BJ (cell line): ENCODE data around the gene S100A5. TPM values are rescaled to one million over a fixed set of nuclear protein-coding genes. Genes with fewer than 3 reads are reported as not detected.

Source experiments
- CTCF ChIA-PET: fragments of 350-600 bp; formaldehyde crosslinking; extraction: SDS; loops from one replicate; lab custom pipeline; 2021; ENCODE audit warnings: antibody characterized with exemption, inconsistent platforms; lab: Yijun Ruan, JAX
- POLR2A ChIA-PET: fragments of 300-600 bp; sonication (Branson Sonifier 250); formaldehyde crosslinking; extraction: SDS; loops from one replicate; lab custom pipeline; 2021; ENCODE audit warnings: antibody characterized with exemption; lab: Charles Lee
- DNase-seq: peaks from one replicate; pipeline ENCODE4 v3.0.0-alpha.2; 2011; ENCODE audit warnings: low read depth
- H3K27me3 ChIP-seq: 2 replicates; pipeline ENCODE4 v1.6.0; 2011; ENCODE audit warnings: low read length; ENCODE audit not compliant: control insufficient read depth, insufficient read depth
- H3K36me3 ChIP-seq: 2 replicates; pipeline ENCODE4 v1.5.1; 2011; ENCODE audit warnings: low read length; ENCODE audit not compliant: control insufficient read depth, insufficient read depth
- H3K4me3 ChIP-seq: 2 replicates; pipeline ENCODE4 v1.5.1; 2011; ENCODE audit warnings: low read depth, mild to moderate bottlenecking, control low read depth, low read length
- CTCF ChIP-seq: IDR thresholded peaks from 2 replicates; pipeline ENCODE4 v1.5.1; 2011; ENCODE audit warnings: low read depth, mild to moderate bottlenecking, control low read depth, inconsistent platforms, low read length, moderate library complexity; ENCODE audit not compliant: insufficient read depth
- polyA plus RNA-seq: library from polyadenylated mRNA; depleted of rRNA; stranded (reverse); fragments of >200 nt; gene quantifications from 2 replicates; pipeline ENCODE4 v1.2.3, GENCODE V29; 2011

S100A5 gene
- polyA plus RNA-seq, 1 experiment, result 0.28 TPM

GRCh38 chr1:153557877-153558276, 17.1 kb upstream of the S100A5 start:
- POLR2A ChIA-PET, result no interaction called here
- CTCF ChIA-PET, result interaction anchor here (0.9 to 1.2 kb wide), 2 partner anchors 10 to 13 kb away, joined by 3 read pairs; no protein-coding TSS in a partner anchor
- Histone ChIP-seq H3K27me3 (no peaks in the 10 kb centered on the region), H3K36me3 (no peaks in the 10 kb centered on the region), H3K4me3 (no peak overlapping the region)
- TF ChIP-seq CTCF, result no peak
- DNase-seq, result no peak

DNA sequence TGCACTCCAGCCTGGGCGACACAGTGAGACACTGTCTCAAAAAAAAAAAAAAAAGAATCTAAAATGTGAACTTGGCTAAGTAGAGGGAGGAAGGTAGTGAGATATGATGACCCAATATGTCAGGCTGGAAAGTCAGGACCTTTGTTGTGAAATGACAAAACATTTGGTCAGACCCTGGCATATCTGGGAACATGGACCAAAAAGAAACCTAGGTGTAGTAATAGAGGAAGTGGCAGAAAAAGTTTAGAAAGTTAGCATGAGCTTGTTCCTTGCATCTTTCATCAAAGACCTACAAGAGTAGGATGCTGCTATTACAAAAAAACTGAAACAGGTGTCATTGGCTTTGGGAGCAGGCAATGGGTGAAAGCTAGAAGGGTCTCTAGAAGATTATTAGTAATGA, 15.6 kb upstream of the S100A5 start:
- POLR2A ChIA-PET, result interaction anchor here (1.3 kb wide), 1 partner anchor 10 kb away, joined by 3 read pairs; no protein-coding TSS in a partner anchor

DNA sequence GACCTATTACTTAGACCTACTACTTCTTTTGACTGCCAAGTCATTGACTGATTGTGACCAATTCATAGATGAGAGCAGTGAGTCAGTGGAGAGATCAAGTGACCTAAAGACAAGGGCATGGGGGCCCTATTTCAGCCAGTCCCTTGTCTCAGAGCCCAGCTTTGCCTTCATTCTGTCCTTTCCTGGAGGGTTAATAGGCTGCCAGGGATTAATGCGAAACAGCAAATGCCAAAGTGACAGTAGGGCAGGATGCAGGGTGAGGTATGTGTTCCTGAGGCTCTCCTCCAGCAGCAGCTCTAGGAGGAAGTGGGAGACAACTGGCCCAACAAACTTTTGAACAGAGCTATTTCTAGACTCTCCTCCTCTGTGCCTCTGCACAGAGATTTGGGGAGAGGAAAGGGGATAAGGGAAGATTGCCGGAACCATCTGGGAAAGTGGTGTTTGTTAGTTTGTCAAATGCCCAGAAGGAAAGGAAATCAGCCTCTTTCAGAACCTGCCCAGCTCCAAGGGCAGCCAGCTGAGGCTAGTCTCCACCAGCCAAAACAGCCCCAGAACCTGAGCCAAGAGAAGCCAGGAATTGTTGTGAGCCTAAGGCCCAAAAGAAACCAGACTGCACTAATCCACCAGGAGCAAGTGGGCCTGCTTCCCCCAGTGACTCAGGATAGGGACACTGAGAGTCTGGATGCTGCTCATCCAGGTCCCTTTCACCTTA, 13.3 kb upstream of the S100A5 start:
- ChIA-PET CTCF (interaction anchor here (0.7 to 2.8 kb wide), 10 partner anchors 8 to 1419 kb away, joined by 3 to 14 read pairs (median 4); partner anchors contain the start of genes S100A13, S100A2 and S100A5), POLR2A (interaction anchor here (0.7 to 1.1 kb wide), 2 partner anchors 12 to 70 kb away, joined by 3 to 5 read pairs; no protein-coding TSS in a partner anchor)
- no peak for DNase-seq
- TF ChIP-seq CTCF, result no peak
- Histone ChIP-seq H3K27me3 (no peaks in the 10 kb centered on the region), H3K4me3 (no peak overlapping the region), H3K36me3 (no peaks in the 10 kb centered on the region)

More for the DNA sequence above, 15.6 kb upstream of the S100A5 start:
- Histone ChIP-seq H3K36me3 (no peaks in the 10 kb centered on the region), H3K27me3 (no peaks in the 10 kb centered on the region), H3K4me3 (no peak overlapping the region)
- DNase-seq, result no peak
- TF ChIP-seq CTCF, result no peak
- CTCF ChIA-PET, result interaction anchor here (1.5 kb wide), 1 partner anchor 10 kb away, joined by 6 read pairs; no protein-coding TSS in a partner anchor

- ChIA-PET POLR2A (no interaction called here), CTCF (interaction anchor here (1.0 to 2.8 kb wide), 4 partner anchors 9 to 74 kb away, joined by 3 to 14 read pairs (median 4); partner anchors contain the start of genes S100A13, S100A2 and S100A5)
- DNase-seq, result no peak
- TF ChIP-seq CTCF, result no peak
- no peak overlapping the region for H3K4me3 ChIP-seq
- no peaks in the 10 kb centered on the region for H3K27me3 ChIP-seq
- H3K36me3 ChIP-seq, result no peaks in the 10 kb centered on the region
Measured at GRCh38 chr1:153553096-153553495, 12.4 kb upstream of the S100A5 start.

GRCh38 chr1:153552335-153552734, 11.6 kb upstream of the S100A5 start:
- ChIA-PET POLR2A (no interaction called here), CTCF (interaction anchor here (1.2 to 5.2 kb wide), 4 partner anchors 12 to 18 kb away, joined by 3 to 39 read pairs (median 10); partner anchors contain the start of genes S100A5 and S100A6)
- Histone ChIP-seq H3K4me3 (no peak overlapping the region), H3K36me3 (no peaks in the 10 kb centered on the region), H3K27me3 (no peaks in the 10 kb centered on the region)
- no peak for TF ChIP-seq CTCF
- DNase-seq, result no peak
